ENCODE data around the gene PTH2R. TPM values are rescaled to one million over a fixed set of nuclear protein-coding genes. Genes with fewer than 3 reads are reported as not detected.

Gene PTH2R
- polyA plus RNA-seq, 1 of the 3 experiments (the other 2 are of a cell fraction): 4.0 TPM

- Histone ChIP-seq H3K4me1 (ENCODE audit: control insufficient read depth in 1 of 2, insufficient read depth in 2 of 2, low read depth in 1 of 2, low read length in 1 of 2) (peaks cover 0 to 2% of the 10 kb centered on the region in 2 experiments; a peak in 1 of 4 replicates), H3K9ac (no peak overlapping the region), H3K4me2 (no peak overlapping the region), H2AFZ (ENCODE audit: low read depth) (no peak overlapping the region), H4K20me1 (ENCODE audit: insufficient read depth) (no peaks in the 10 kb centered on the region), H3K27ac (ENCODE audit: low read depth in 2 of 2, low read length in 1 of 2) (no peak overlapping the region), H3F3A (replicated peaks; ENCODE audit: insufficient read depth) (no peaks in the 10 kb centered on the region), H3K36me3 (replicated peaks in 1 of 2; ENCODE audit: control insufficient read depth in 1 of 2, insufficient read depth in 2 of 2, low read length in 1 of 2) (no peaks in the 10 kb centered on the region), H3K9me2 (no peaks in the 10 kb centered on the region), H3K9me3 (no peaks in the 10 kb centered on the region), H3K79me2 (ENCODE audit: insufficient read depth) (no peaks in the 10 kb centered on the region), H3K27me3 (ENCODE audit: insufficient read depth) (no peaks in the 10 kb centered on the region), H3K4me3 (ENCODE audit: low read depth in 2 of 2, low read length in 1 of 2) (no peak overlapping the region)
- no peak for DNase-seq
- 46% methylated on average over 2 of the region's 2 CpGs for WGBS (ENCODE audit: low lambda C conversion rate)
- ChIA-PET POLR2A (no interaction called here), CTCF (interaction anchor here (1.4 kb wide), 1 partner anchor 117 kb away, joined by 3 read pairs; no protein-coding TSS in a partner anchor)
- TF ChIP-seq POLR2AphosphoS5 (IDR thresholded peaks at IDR 0.05; ENCODE audit: low read depth, low read length) (no peak), SIN3A (IDR thresholded peaks at IDR 0.05; ENCODE audit: borderline replicate concordance, low read depth, low read length) (no peak), RCOR1 (IDR thresholded peaks at IDR 0.05; ENCODE audit: low read length) (no peak), GABPA (IDR thresholded peaks at IDR 0.05; ENCODE audit: low read depth) (no peak), FOSL2 (IDR thresholded peaks at IDR 0.05; ENCODE audit: borderline replicate concordance, low read depth) (no peak), RAD21 (IDR thresholded peaks at IDR 0.05; ENCODE audit: low read length) (no peak), ELF1 (IDR thresholded peaks at IDR 0.05) (no peak), SMC3 (IDR thresholded peaks at IDR 0.05; ENCODE audit: low read depth, low read length) (no peak), FOXM1 (IDR thresholded peaks at IDR 0.05; ENCODE audit: low read depth) (no peak), MEF2A (IDR thresholded peaks at IDR 0.05; ENCODE audit: borderline replicate concordance, low read depth) (no peak), CTCF (IDR thresholded peaks at IDR 0.05) (no peak), TCF12 (IDR thresholded peaks at IDR 0.05) (no peak), USF1 (IDR thresholded peaks at IDR 0.05; ENCODE audit: borderline replicate concordance, low read depth) (no peak), REST (IDR thresholded peaks at IDR 0.05; ENCODE audit: low read depth, low read length) (no peak), NFIC (IDR thresholded peaks at IDR 0.05; ENCODE audit: borderline replicate concordance) (no peak), MXI1 (IDR thresholded peaks at IDR 0.05; ENCODE audit: low read depth, low read length) (no peak), NRF1 (IDR thresholded peaks at IDR 0.05; ENCODE audit: low read depth, low read length) (no peak)
Measured at GRCh38 chr2:208490492-208490891, 83.9 kb downstream of the PTH2R start.
